ENCODE measurements around the gene PLET1.

The PLET1 gene

DNA sequence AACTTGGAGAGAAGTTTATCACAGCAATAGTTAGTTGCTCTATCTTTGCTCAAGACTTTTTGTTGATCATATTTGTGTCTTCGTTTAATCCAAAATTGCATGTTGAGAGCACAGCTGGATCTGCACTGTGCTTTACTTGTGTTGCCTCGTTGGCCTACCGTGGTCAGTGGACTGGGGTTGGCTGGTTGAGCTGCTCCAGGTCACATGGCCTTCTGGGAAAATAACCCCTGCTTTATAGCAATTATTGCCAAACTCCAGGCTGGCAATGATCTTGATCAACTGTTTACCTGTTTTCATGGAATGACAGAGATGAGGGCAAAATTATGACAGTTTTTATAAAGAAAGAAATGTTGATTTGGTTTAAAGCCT, 5.7 kb upstream of the PLET1 start:
- no peak for TF ChIP-seq ZFX (IDR thresholded peaks at IDR 0.05; ENCODE audit: borderline replicate concordance)
- TF ChIP-seq, protein P1, sequence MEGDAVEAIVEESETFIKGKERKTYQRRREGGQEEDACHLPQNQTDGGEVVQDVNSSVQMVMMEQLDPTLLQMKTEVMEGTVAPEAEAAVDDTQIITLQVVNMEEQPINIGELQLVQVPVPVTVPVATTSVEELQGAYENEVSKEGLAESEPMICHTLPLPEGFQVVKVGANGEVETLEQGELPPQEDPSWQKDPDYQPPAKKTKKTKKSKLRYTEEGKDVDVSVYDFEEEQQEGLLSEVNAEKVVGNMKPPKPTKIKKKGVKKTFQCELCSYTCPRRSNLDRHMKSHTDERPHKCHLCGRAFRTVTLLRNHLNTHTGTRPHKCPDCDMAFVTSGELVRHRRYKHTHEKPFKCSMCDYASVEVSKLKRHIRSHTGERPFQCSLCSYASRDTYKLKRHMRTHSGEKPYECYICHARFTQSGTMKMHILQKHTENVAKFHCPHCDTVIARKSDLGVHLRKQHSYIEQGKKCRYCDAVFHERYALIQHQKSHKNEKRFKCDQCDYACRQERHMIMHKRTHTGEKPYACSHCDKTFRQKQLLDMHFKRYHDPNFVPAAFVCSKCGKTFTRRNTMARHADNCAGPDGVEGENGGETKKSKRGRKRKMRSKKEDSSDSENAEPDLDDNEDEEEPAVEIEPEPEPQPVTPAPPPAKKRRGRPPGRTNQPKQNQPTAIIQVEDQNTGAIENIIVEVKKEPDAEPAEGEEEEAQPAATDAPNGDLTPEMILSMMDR (IDR thresholded peaks at IDR 0.05): no peak
- H3K27ac ChIP-seq: no peak overlapping the region

DNA sequence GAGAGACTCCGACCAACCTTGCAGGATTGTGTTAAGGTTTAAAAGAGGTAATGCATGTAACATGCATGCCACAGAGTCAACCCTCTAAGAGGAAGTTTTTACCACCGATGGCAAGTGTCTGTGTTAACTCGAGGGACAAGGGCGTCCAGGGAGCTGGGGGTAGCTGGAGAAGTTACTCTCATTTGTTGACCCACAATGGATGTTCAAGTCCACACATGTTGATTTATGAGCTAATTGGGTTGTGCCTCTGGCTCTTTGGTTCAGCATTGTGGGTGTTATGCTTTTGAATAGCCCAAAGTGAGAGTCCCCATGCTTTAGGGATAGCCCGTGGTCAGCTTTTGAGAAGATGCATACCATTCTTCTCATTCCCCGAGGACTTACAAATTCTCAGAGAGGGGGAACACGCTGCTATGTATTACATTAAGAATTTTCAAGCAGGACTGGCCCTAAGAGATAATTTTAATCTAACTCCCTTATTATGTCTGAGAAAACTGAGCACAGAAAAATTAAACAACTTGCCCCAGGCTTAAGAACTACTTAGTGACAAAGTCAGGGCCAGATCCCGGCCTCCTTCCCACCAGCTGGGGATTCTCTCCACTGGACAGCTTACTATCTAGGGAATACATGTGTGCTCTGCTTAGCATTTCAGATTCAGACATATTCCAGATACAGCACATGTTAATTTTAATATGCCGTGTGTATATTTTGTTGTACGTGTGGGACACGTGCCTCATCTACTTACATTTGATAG, 5.2 kb upstream of the PLET1 start:
- TF ChIP-seq ZFX (IDR thresholded peaks at IDR 0.05; ENCODE audit: borderline replicate concordance): no peak
- TF ChIP-seq, protein P1 (IDR thresholded peaks at IDR 0.05): no peak
- H3K27ac ChIP-seq: no peak overlapping the region

DNA sequence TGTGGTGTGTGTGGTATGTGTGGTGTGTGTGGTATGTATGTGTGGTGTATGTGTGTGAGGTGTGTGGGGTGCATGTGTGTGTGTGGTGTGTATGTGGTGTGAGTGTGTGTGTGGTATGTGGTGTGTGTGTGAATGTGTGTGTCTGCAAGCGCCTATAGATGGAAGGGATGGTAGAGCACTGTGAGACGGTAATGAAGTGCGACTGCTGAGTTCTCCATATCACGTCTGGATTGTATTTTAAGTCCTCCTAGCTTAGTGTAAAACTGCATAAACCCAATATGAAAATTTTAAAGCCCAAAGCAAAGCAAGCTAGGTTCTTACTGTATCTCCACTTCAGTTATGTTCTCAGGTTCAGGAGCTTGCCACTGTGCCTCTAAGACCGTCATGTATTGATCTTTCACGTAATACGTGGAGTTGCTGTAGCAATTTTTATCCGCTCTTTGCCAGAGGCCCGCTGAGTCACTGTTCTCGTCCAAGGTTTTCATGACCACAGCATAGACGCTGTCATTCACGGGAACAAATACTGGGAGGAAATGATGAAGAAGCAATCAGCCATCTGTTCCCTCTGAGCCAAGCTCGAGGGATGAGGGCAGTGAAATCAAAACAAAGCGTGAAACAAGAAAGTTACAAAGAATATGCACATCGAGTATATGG, 5.5 kb downstream of the PLET1 start:
- no peak overlapping the region for H3K27ac ChIP-seq
- TF ChIP-seq, protein P1 (IDR thresholded peaks at IDR 0.05): no peak
- no peak for TF ChIP-seq ZFX (IDR thresholded peaks at IDR 0.05; ENCODE audit: borderline replicate concordance)

DNA sequence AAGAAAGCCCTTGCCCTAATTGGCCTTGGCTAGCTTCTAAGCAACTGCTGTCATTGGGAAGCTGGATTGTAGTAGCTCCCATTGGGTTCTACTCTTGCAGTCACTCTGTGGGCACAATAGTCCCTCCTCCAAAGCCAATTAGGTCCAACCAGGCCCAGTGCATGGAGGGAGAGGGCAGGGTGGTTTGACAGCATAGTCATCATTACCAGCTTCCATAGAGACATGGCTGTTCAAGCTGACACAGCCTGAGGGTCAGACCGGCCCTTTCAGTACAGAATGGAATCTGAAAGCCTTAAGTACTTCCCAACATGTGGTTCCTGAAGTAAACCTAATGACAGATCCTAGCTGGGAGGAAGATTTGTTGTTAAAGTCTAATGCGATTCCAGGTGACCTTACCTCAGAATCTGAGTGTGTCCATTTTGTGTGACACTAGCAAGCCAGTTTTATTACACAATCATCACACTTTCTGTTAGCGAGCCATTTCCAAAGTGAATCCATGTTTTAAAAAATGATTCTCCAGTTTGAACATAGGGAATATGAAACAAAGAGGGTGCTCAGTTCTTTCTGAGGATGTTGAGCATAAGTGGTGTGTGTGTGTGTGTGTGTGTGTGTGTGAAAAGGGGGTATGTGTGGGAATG, 6.9 kb downstream of the PLET1 start:
- TF ChIP-seq, protein P1 (IDR thresholded peaks at IDR 0.05): no peak
- TF ChIP-seq ZFX (IDR thresholded peaks at IDR 0.05; ENCODE audit: borderline replicate concordance): no peak

DNA sequence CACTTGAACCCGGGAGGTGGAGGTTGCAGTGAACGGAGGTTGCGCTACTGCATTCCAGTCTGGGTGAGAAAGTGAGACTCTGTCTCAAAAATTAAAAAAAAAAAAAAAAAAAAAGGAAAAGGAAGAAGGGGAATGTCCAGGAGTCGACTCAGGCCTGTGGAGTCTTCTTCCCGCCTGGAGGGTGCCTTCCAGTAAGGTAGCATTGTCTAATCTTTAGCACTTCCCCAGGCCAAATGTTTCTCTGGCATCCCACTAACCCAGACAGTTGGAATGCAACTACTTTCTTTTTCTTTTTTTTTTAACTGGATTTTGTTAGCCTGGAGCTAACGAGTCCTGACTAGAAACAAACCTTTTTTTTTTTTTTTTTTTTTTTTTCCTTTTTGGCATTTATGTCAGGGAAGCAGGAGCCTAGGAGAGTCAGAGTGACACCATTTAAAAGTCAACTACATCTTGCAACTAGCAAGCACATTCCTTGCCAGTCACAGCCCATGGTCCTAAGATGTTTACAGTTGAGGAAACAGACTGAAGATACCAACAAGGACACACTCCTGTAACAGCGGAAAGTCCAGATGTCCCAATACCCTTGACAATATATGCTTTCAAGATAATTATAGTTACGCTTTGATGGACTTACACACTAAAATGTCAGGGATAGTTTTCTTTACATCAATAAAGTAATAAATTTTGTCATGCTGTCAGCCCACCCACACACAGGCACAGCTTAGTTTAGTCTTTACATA, 10.6 kb downstream of the PLET1 start:
- no peak for TF ChIP-seq ZFX (IDR thresholded peaks at IDR 0.05; ENCODE audit: borderline replicate concordance)
- TF ChIP-seq, protein P1 (IDR thresholded peaks at IDR 0.05): no peak

More for the DNA sequence above, 6.9 kb downstream of the PLET1 start:
- H3K27ac ChIP-seq: no peak overlapping the region

DNA sequence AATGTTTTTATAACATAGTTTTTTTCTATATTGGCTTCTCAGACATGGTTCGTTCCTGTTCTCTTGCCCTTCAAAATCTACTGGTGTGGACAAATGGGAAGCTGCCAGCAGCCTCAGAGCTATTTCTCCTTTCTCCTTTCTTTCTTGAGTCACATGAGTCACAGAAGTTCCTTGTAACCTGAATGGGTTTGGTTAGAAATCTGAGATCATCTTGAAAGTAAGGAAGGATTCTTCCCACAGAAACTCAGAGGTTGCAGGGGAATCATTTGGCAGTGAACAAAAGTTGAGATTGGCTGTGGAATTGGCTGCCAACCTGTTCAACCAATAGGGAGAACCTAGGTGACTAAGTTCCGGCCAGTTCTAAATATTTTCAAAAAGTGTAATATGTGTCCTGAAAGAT, 12.5 kb downstream of the PLET1 start:
- no peak overlapping the region for H3K27ac ChIP-seq
- no peak for TF ChIP-seq ZFX (IDR thresholded peaks at IDR 0.05; ENCODE audit: borderline replicate concordance)
- TF ChIP-seq, protein P1 (IDR thresholded peaks at IDR 0.05): no peak

More for the DNA sequence above, 10.6 kb downstream of the PLET1 start:
- H3K27ac ChIP-seq: no peak overlapping the region

All from 22Rv1 (cell line).